HL-60 (cell line): ENCODE measurements around the gene TBX15.

Source experiments
- DNase-seq, 2 experiments: peaks; one replicate each; pipeline ENCODE4 v3.0.0-alpha.2; 2010 to 2020; ENCODE audit warnings: low read depth in 1 of 2, low spot score in 1 of 2
- H3K27ac ChIP-seq: fragments of 250-450 bp; sonication (Bioruptor Pico); replicated peaks from 2 replicates; pipeline ENCODE4 v1.5.1; 2020; ENCODE audit warnings: mild to moderate bottlenecking, moderate library complexity
- H3K27me3 ChIP-seq: fragments of 250-450 bp; sonication (Bioruptor Pico); 2 replicates; pipeline ENCODE4 v1.5.1; 2021; ENCODE audit warnings: mild to moderate bottlenecking, moderate library complexity; ENCODE audit not compliant: insufficient read depth, poor library complexity, severe bottlenecking
- H3K4me3 ChIP-seq: replicated peaks from 2 replicates; pipeline ENCODE4 v1.5.1; 2011; ENCODE audit warnings: mild to moderate bottlenecking, control low read depth, low read length; ENCODE audit not compliant: insufficient read depth
- GABPA ChIP-seq: IDR thresholded peaks from 2 replicates; pipeline ENCODE4 v1.6.1; 2012; ENCODE audit warnings: low read depth
- POLR2AphosphoS5 ChIP-seq: IDR thresholded peaks from 2 replicates; pipeline ENCODE4 v1.6.1; 2012; ENCODE audit warnings: low read depth
- SPI1 ChIP-seq: IDR thresholded peaks from 2 replicates; pipeline ENCODE4 v1.6.1; 2012; ENCODE audit warnings: low read depth, mild to moderate bottlenecking, borderline replicate concordance
- TF ChIP-seq, protein P1 (sequence below): IDR thresholded peaks from 2 replicates; pipeline ENCODE4 v1.6.1; 2012; ENCODE audit warnings: low read depth; ENCODE audit not compliant: insufficient replicate concordance
- TF ChIP-seq, protein P2 (sequence below): IDR thresholded peaks from one replicate; pipeline ENCODE4 v1.5.1; 2011; ENCODE audit warnings: low read length, control low read depth, inconsistent platforms; ENCODE audit not compliant: insufficient read depth

The TBX15 gene

DNA sequence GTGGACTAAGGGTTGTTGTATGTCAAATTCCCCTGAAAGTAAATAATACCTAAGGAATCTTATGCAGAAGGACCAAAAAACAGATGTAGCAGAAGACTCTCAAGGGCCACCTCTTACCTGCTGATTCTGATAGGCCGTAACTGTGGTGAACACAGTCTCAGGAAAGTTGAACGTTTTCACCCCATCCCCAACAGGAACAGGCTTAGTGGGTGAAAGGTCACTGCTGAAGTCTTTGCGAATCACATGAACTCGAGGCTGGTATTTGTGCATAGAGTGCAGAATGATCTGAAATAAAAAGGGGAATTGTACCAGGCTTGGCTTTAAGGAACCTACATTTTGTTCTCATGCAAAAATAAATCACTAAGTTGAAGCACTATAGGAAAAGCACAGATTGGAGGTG is 64.8 kb downstream of the TBX15 start:
- no peak for DNase-seq
- H3K27me3 ChIP-seq: peaks cover 2% of the 10 kb centered on the region
- TF ChIP-seq, protein P1, sequence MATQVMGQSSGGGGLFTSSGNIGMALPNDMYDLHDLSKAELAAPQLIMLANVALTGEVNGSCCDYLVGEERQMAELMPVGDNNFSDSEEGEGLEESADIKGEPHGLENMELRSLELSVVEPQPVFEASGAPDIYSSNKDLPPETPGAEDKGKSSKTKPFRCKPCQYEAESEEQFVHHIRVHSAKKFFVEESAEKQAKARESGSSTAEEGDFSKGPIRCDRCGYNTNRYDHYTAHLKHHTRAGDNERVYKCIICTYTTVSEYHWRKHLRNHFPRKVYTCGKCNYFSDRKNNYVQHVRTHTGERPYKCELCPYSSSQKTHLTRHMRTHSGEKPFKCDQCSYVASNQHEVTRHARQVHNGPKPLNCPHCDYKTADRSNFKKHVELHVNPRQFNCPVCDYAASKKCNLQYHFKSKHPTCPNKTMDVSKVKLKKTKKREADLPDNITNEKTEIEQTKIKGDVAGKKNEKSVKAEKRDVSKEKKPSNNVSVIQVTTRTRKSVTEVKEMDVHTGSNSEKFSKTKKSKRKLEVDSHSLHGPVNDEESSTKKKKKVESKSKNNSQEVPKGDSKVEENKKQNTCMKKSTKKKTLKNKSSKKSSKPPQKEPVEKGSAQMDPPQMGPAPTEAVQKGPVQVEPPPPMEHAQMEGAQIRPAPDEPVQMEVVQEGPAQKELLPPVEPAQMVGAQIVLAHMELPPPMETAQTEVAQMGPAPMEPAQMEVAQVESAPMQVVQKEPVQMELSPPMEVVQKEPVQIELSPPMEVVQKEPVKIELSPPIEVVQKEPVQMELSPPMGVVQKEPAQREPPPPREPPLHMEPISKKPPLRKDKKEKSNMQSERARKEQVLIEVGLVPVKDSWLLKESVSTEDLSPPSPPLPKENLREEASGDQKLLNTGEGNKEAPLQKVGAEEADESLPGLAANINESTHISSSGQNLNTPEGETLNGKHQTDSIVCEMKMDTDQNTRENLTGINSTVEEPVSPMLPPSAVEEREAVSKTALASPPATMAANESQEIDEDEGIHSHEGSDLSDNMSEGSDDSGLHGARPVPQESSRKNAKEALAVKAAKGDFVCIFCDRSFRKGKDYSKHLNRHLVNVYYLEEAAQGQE: no peak
- no peak for TF ChIP-seq SPI1
- no peak overlapping the region for H3K4me3 ChIP-seq
- H3K27ac ChIP-seq: no peak overlapping the region

DNA sequence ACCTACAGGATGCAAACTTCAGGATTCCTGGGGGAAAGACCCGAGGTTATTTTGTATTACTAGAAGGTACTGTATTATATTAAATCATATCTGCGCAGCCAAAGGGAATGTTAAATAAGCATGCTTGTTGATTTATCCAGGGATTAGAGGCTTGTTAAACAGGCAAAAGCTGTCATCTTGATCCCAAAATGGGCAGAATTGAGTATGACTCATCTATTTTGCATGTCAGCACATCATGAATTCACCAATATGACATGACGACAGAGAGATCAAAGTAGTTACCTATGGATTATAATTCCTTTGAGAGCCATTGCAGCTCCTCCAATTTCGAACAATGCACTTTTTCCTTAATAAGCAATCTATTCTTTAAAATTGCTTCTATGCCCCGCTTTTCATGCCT is 66.1 kb downstream of the TBX15 start:
- no peak for DNase-seq
- Histone ChIP-seq H3K4me3 (no peak overlapping the region), H3K27me3 (peaks cover 2% of the 10 kb centered on the region), H3K27ac (no peak overlapping the region)
- TF ChIP-seq, protein P1: no peak
- TF ChIP-seq GABPA (no peak), SPI1 (no peak), POLR2AphosphoS5 (no peak)
- TF ChIP-seq, protein P2, sequence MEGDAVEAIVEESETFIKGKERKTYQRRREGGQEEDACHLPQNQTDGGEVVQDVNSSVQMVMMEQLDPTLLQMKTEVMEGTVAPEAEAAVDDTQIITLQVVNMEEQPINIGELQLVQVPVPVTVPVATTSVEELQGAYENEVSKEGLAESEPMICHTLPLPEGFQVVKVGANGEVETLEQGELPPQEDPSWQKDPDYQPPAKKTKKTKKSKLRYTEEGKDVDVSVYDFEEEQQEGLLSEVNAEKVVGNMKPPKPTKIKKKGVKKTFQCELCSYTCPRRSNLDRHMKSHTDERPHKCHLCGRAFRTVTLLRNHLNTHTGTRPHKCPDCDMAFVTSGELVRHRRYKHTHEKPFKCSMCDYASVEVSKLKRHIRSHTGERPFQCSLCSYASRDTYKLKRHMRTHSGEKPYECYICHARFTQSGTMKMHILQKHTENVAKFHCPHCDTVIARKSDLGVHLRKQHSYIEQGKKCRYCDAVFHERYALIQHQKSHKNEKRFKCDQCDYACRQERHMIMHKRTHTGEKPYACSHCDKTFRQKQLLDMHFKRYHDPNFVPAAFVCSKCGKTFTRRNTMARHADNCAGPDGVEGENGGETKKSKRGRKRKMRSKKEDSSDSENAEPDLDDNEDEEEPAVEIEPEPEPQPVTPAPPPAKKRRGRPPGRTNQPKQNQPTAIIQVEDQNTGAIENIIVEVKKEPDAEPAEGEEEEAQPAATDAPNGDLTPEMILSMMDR: no peak

DNA sequence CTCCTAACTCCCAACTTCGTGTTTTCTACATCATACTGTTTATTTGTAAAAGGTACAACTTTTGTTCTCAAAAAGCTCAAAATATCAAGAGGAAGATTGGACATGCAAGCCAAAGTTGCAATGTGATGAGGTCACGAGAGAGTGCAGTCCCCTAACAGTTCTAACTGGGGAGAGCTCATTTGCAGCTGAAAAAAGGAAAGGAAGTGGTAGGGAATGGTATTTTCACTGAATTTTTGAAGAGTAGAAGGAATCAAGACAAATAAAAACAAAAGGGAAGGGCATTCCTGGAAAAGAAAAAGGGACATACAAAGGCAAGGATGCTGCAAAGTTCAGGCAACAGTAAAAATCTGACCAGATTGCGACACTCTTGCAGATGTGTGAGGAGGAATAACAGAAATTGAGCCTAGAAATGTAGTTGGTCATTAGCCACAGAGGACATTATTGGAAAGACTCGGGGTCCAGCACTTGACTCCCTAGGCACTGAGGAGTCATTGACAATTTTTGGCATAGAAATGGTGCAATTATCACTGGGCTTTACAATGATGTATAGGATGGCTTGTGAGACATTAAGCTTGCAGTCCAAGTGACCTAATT is 67.9 kb downstream of the TBX15 start:
- Histone ChIP-seq H3K4me3 (no peak overlapping the region), H3K27me3 (peaks cover 2% of the 10 kb centered on the region), H3K27ac (no peak overlapping the region)
- TF ChIP-seq POLR2AphosphoS5 (no peak), GABPA (no peak), SPI1 (no peak)
- TF ChIP-seq, protein P1: no peak
- TF ChIP-seq, protein P2: no peak
- no peak for DNase-seq
